ENCODE results near the gene COLEC12.

Gene COLEC12

GRCh38 chr18:321865-322467 is 178.5 kb downstream of the COLEC12 start:
- Histone ChIP-seq H3K4me2 (ENCODE audit: low read depth, low read length, poor library complexity, severe bottlenecking) (peak overlapping the region; percentile 35), H2AFZ (ENCODE audit: low read length) (0 out of 2 replicates have a peak overlapping the region, but pooled peaks have one; percentile 43), H3F3A (ENCODE audit: low read depth) (no peaks in the 10 kb centered on the region), H3K36me3 (ENCODE audit: insufficient read depth, low read length) (no peaks in the 10 kb centered on the region), H3K9me3 (ENCODE audit: insufficient read depth, low read depth, low read length) (no peaks in the 10 kb centered on the region; the same call in 1 of the 2 replicates), H3K4me3 (ENCODE audit: low read length, poor library complexity, severe bottlenecking) (peak overlapping the region; percentile 8), H3K79me2 (ENCODE audit: insufficient read depth, low read length) (no peaks in the 10 kb centered on the region), H3K9me2 (replicated peaks; ENCODE audit: low read depth, low read length) (no peaks in the 10 kb centered on the region), H3K27me3 (ENCODE audit: insufficient read depth, low read length, poor library complexity, severe bottlenecking) (no peaks in the 10 kb centered on the region), H3K4me1 (ENCODE audit: insufficient read depth, low read length, poor library complexity, severe bottlenecking) (no peaks in the 10 kb centered on the region), H3K9ac (ENCODE audit: low read depth, low read length, poor library complexity, severe bottlenecking) (no peak overlapping the region), H4K20me1 (ENCODE audit: insufficient read depth, low read length, poor library complexity, severe bottlenecking) (no peaks in the 10 kb centered on the region)
- TF ChIP-seq CTCF (conservative IDR thresholded peaks at IDR 0.05; ENCODE audit: low read length) (no peak), EZH2phosphoT487 (IDR thresholded peaks at IDR 0.05; ENCODE audit: borderline replicate concordance) (no peak)

- Histone ChIP-seq H3K79me2 (ENCODE audit: insufficient read depth, low read length) (no peaks in the 10 kb centered on the region), H3K9ac (ENCODE audit: low read depth, low read length, poor library complexity, severe bottlenecking) (no peak overlapping the region), H2AFZ (ENCODE audit: low read length) (no peak overlapping the region), H3K36me3 (ENCODE audit: insufficient read depth, low read length) (no peaks in the 10 kb centered on the region), H3K4me3 (ENCODE audit: low read length, poor library complexity, severe bottlenecking) (no peak overlapping the region), H3K4me2 (ENCODE audit: low read depth, low read length, poor library complexity, severe bottlenecking) (no peak overlapping the region), H3K9me2 (replicated peaks; ENCODE audit: low read depth, low read length) (no peaks in the 10 kb centered on the region), H3K4me1 (ENCODE audit: insufficient read depth, low read length, poor library complexity, severe bottlenecking) (no peaks in the 10 kb centered on the region), H3K27me3 (ENCODE audit: insufficient read depth, low read length, poor library complexity, severe bottlenecking) (no peaks in the 10 kb centered on the region), H4K20me1 (ENCODE audit: insufficient read depth, low read length, poor library complexity, severe bottlenecking) (no peaks in the 10 kb centered on the region), H3K9me3 (ENCODE audit: insufficient read depth, low read depth, low read length) (no peaks in the 10 kb centered on the region; the same call in 1 of the 2 replicates), H3F3A (ENCODE audit: low read depth) (no peaks in the 10 kb centered on the region)
- TF ChIP-seq CTCF (conservative IDR thresholded peaks at IDR 0.05; ENCODE audit: low read length) (no peak), EZH2phosphoT487 (IDR thresholded peaks at IDR 0.05; ENCODE audit: borderline replicate concordance) (no peak)
Measured at GRCh38 chr18:320155-320554, 180.3 kb downstream of the COLEC12 start.

- H2AFZ ChIP-seq (ENCODE audit: low read length): no peak overlapping the region
- no peaks in the 10 kb centered on the region; the same call in 1 of the 2 replicates for H3K9me3 ChIP-seq (ENCODE audit: insufficient read depth, low read depth, low read length)
- H3K79me2 ChIP-seq (ENCODE audit: insufficient read depth, low read length): no peaks in the 10 kb centered on the region
- TF ChIP-seq EZH2phosphoT487 (IDR thresholded peaks at IDR 0.05; ENCODE audit: borderline replicate concordance) (no peak), CTCF (conservative IDR thresholded peaks at IDR 0.05; ENCODE audit: low read length) (no peak)
- H3F3A ChIP-seq (ENCODE audit: low read depth): no peaks in the 10 kb centered on the region
- H3K9me2 ChIP-seq (replicated peaks; ENCODE audit: low read depth, low read length): no peaks in the 10 kb centered on the region
- no peaks in the 10 kb centered on the region for H3K27me3 ChIP-seq (ENCODE audit: insufficient read depth, low read length, poor library complexity, severe bottlenecking)
- H3K4me1 ChIP-seq (ENCODE audit: insufficient read depth, low read length, poor library complexity, severe bottlenecking): no peaks in the 10 kb centered on the region
- no peaks in the 10 kb centered on the region for H4K20me1 ChIP-seq (ENCODE audit: insufficient read depth, low read length, poor library complexity, severe bottlenecking)
- H3K9ac ChIP-seq (ENCODE audit: low read depth, low read length, poor library complexity, severe bottlenecking): no peak overlapping the region
- H3K4me3 ChIP-seq (ENCODE audit: low read length, poor library complexity, severe bottlenecking): no peak overlapping the region
- H3K36me3 ChIP-seq (ENCODE audit: insufficient read depth, low read length): no peaks in the 10 kb centered on the region
- H3K4me2 ChIP-seq (ENCODE audit: low read depth, low read length, poor library complexity, severe bottlenecking): no peak overlapping the region
Measured at GRCh38 chr18:319720-320119, 180.8 kb downstream of the COLEC12 start.
